NCI-H1417 treated with DMSO at 0.1 percent for 48 hours (cell line): Measurements from ENCODE around the gene MALT1.
"Not testable (repeated sequence)": the region's sequence is repeated elsewhere in the genome, so short reads cannot be mapped to it uniquely, and the experiment has no call there.

Source experiments
- DNase-seq: peaks from one replicate; lab custom pipeline; 2025; lab: John Stamatoyannopoulos, UW

Gene MALT1

GRCh38 chr18:58733866-58734265 is 62.6 kb downstream of the MALT1 start:
- DNase-seq = no peak

- no peak for DNase-seq
Observed at GRCh38 chr18:58738322-58738721, 67.1 kb downstream of the MALT1 start.

- DNase-seq = no peak
Observed at GRCh38 chr18:58745914-58746313, 74.6 kb downstream of the MALT1 start.

GRCh38 chr18:58748899-58749595 is 77.8 kb downstream of the MALT1 start:
- DNase-seq = no peak

- no peak for DNase-seq
Observed at GRCh38 chr18:58753976-58754375, 82.7 kb downstream of the MALT1 start.

GRCh38 chr18:58754544-58755068 is 83.3 kb downstream of the MALT1 start:
- DNase-seq = no peak

- no peak for DNase-seq
Observed at GRCh38 chr18:58755304-58756010, 84.2 kb downstream of the MALT1 start.

GRCh38 chr18:58756148-58756547 is 84.9 kb downstream of the MALT1 start:
- no peak for DNase-seq

GRCh38 chr18:58756596-58757240 is 85.5 kb downstream of the MALT1 start:
- no peak for DNase-seq

GRCh38 chr18:58757351-58757750 is 86.1 kb downstream of the MALT1 start:
- DNase-seq = not testable (repeated sequence)

- DNase-seq = no peak
Observed at GRCh38 chr18:58758046-58758445, 86.8 kb downstream of the MALT1 start.

GRCh38 chr18:58758606-58759005 is 87.3 kb downstream of the MALT1 start:
- no peak for DNase-seq

GRCh38 chr18:58761241-58761969 is 90.1 kb downstream of the MALT1 start:
- no peak for DNase-seq

GRCh38 chr18:58761970-58762780 is 90.9 kb downstream of the MALT1 start:
- no peak for DNase-seq

GRCh38 chr18:58762781-58763171 is 91.5 kb downstream of the MALT1 start:
- no peak for DNase-seq

- no peak for DNase-seq
Observed at GRCh38 chr18:58766164-58766563, 94.9 kb downstream of the MALT1 start.

GRCh38 chr18:58766946-58767345 is 95.7 kb downstream of the MALT1 start:
- no peak for DNase-seq

- DNase-seq = peak; percentile 48
Observed at GRCh38 chr18:58768293-58768974, 97.2 kb downstream of the MALT1 start.

- DNase-seq = no peak
Observed at GRCh38 chr18:58769321-58769720, 98.1 kb downstream of the MALT1 start.

GRCh38 chr18:58770601-58771000 is 99.3 kb downstream of the MALT1 start:
- no peak for DNase-seq

- DNase-seq = no peak
Observed at GRCh38 chr18:58772161-58772560, 100.9 kb downstream of the MALT1 start.
